ENCODE data around the gene DGKI.
"Not testable (repeated sequence)": the region's sequence is repeated elsewhere in the genome, so short reads cannot be mapped to it uniquely, and the experiment has no call there.

The DGKI gene

DNA sequence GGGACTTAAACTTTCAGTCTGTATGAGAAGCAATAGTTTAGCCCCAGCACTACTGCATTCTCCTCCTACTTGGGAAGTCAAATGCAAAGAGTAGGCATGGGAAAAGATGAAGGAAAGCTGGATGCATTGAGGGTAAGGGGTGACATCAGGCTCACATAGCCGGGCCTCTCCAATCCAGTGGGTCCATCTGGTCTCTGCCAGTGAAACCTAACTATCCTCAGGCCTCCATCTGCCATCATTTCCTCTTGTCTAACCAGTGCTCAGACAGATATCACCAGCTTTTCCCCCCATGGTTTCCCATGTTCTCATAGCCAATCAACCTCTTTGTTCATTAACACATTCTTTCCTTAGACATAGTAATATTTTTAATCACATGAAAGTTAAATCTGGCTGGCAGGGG lies 118.3 kb downstream of the DGKI start:
- DNase-seq, result no peak

DNA sequence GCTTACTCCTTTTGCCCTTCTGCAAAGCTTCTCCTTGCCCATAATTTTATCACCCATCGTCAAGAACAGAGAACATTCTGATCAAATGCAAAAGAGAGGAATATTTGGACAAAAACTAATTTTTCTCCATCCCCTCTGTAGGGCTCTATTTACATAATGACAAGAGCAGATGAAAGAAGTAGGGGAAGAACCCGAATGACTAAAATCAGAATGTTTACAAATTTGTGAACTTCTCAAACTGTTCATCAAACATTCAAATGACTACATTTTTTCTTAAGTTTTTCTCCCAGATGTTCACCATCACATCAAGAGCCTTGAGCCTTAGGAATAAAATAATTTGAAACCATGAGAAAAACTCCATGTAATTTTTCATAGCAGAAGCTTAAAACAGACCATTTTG lies 119.4 kb downstream of the DGKI start:
- DNase-seq, result no peak

GRCh38 chr7:137718355-137718754 lies 128.4 kb downstream of the DGKI start:
- DNase-seq, result no peak

- peak; percentile 54 for DNase-seq
Measured at GRCh38 chr7:137717811-137718271, 128.9 kb downstream of the DGKI start.

- DNase-seq, result no peak
Measured at GRCh38 chr7:137717045-137717444, 129.7 kb downstream of the DGKI start.

- DNase-seq, result no peak
Measured at GRCh38 chr7:137716061-137716460, 130.7 kb downstream of the DGKI start.

GRCh38 chr7:137715533-137715932 lies 131.2 kb downstream of the DGKI start:
- DNase-seq, result no peak

DNA sequence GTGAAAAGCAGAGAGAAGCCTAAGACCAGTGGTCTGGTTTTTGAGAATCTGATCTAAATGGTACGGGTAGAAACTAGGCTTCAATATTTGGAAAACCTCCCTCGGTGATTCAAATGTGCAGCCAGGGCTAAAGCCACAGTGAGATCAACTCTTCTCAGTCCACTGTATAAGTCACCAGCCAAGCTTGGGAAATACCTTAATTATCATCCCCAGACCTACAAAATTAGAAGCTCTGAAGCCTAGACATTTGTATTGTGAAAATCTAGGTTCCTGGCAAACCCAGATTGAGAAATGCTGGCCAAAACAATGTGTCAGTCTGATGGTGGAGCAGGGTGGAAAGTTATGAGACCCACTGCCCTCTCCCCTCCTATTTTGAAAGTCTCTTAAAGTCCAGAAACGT lies 131.7 kb downstream of the DGKI start:
- DNase-seq, result no peak

DNA sequence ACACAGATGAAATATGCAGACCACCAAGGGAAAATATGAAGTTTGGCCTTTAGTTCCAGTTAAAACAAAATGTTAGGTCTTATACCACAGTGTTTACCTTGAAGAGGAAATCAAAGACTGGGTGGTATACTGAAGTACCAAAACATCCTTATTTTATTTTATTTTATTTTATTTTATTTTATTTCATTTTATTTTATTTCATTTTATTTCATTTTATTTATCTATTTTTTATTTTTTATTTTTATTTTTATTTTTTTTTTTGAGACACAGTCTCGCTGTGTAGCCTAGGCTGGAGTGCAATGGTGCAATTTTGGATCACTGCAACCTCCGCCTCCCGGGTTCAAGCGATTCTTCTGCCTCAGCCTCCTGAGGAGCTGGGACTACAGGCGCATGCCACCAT lies 140.4 kb downstream of the DGKI start:
- DNase-seq, result not testable (repeated sequence)

GRCh38 chr7:137704723-137705122 lies 142.1 kb downstream of the DGKI start:
- no peak for DNase-seq

DNA sequence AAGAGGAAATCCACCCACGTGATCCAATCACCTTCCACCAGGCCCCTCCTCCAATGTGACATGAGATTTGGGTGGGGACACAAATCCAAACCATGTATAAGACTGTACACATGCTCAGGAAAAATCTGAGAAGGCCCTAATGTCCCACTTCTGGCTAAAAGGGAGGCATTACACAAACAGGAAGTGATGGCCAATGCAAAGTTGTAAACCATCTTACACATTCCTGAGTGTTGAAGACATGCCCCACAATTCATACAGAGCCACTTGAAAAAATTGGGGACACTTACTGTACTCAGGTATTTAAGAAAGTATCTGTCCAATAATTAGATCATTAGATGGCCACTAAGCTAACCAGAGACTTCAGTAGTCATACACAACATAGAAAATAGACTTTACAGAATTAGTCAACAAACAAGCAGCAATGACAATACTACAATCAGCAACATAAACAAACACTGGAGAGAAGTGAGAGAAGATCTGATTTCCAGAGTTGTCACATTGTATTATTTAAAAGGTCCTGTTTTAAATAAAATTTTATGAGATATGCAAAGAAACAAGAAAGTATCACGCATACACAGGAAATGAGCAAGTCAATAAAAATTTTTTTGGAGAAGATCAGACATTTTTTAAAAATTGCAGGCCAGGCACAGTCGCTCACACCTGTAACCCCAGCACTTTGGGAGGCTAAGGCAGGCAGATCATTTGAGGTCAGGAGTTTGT lies 143.3 kb downstream of the DGKI start:
- DNase-seq, result no peak

GRCh38 chr7:137696988-137697387 lies 149.8 kb downstream of the DGKI start:
- no peak for DNase-seq

GRCh38 chr7:137696376-137696775 lies 150.4 kb downstream of the DGKI start:
- no peak for DNase-seq

DNA sequence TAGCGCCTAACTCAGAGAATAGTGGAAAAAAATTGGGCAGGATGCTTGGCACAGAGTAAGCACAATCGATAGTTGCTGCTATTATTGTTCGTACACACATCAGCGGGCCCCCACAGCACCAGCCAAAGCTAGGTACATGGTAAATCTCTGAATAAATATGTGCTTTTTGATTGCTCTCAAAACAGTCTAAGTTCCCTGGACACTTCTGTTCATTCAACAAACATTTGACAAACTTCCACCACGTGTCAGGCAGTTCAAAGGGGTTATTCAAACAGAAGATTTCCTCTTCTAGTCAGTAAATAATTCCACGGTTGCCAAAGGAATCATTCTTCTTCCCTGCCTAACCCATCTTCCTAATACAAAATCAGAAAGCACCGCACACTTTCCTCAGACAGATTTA lies 150.8 kb downstream of the DGKI start:
- no peak for DNase-seq

DNA sequence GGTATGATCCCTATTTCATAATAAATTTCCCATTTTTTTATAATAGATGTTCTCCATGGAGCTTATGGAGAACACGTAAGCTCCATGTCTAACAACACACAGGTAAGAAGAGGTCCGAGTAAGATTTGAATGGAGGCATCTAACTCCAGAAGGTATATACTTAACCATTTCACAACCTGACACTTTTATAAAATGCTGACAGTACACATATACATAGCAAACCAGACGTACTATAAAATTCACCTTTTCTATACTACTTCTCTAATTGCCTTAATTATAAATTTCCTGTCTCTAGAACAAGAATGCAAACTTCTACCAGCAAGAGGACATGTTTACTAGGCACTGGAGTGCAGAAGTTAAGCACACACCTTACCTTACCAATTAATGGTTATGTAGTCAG lies 151.3 kb downstream of the DGKI start:
- DNase-seq, result no peak

DNA sequence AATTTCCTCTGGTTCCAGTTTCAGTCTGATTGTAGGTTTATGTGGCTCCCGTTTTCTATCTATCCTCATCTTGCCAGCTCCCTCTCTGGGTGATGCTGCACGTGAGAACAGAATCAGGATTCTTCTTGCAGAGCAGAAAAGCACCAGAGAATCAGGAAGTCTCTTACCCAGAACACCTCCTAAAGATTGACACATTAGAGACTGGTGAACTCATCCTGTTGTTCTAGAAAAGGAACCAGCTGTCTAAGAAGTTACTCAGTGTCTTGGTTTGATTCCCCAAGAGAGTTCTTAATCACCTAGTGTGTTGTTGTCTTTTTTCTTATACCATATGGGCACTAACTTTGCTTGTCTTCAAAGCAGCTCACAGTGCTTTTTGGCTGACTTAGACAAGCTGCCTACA lies 152.4 kb downstream of the DGKI start:
- peak; percentile 16 for DNase-seq

DNA sequence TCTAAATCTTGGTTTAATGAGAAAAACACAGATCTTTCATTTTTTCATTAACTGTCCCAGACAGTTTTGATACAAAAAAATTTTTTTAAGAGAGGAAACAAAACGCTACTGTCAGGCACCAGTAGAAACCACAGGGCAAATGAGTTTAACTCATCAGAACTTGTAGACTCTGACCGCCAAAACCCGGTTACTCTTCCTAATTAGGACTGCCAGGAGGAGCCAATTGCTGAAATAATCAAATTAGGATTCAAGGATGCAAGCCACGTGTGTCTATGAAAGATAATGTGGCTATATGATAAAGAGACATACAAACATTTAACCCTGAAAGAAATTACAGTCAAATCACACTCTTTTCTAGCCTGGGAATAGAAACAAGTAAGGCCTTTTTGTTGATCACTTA lies 154.4 kb downstream of the DGKI start:
- no peak for DNase-seq

GRCh38 chr7:137691566-137691965 lies 155.2 kb downstream of the DGKI start:
- DNase-seq, result no peak

- no peak for DNase-seq
Measured at GRCh38 chr7:137690635-137691034, 156.1 kb downstream of the DGKI start.

DNA sequence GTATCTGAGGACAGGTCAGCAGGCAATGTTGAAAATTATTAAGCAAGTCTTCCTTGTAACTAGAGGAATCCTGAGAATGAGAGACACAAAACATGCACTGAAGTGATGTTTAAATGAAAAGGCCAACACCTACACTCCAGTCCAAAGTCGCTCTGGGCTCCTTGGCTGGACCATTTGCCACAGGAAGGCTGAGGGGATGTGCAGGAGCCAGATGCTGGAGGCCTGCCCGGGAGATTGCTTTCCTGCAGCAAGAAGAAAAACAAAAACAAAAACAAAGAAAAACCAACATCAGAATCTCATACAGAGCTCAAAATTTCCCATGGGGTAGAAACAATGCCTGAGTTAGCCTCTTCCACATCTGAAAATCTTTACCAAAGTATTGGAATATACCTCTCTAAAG lies 157.0 kb downstream of the DGKI start:
- DNase-seq, result no peak

DNA sequence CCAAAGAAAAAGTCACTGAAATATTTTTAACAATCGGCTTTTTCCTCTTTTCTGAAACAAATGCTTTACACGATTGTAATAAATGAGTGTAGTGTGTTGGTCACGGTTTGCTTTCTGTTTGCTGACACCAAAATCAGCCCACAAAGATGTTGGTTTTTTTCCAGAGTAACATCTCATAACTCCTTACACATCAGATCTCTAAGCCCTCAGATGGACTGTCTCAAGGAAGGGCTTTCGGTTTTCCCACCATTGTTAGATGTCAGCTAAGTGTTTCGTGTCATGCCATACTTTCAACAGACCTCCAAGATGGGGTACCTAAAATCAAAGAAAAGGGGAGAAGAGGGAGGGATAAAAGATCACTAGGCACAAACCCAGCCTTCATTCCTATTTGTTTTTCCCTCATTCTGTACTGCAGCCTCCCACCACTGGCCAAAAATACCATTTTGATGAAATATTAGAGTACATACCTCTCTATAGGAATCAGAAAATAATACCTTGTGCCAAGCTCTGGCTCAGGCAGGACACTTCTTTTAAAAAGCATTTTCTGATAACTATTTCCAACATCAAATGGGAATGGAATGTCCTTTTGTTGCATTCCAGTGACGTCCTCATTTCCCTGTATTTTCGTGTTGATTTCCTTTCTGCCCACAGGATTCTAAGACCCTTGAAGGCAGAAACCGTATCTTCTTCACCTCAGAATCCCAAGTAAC lies 159.1 kb downstream of the DGKI start:
- no peak for DNase-seq

DNA sequence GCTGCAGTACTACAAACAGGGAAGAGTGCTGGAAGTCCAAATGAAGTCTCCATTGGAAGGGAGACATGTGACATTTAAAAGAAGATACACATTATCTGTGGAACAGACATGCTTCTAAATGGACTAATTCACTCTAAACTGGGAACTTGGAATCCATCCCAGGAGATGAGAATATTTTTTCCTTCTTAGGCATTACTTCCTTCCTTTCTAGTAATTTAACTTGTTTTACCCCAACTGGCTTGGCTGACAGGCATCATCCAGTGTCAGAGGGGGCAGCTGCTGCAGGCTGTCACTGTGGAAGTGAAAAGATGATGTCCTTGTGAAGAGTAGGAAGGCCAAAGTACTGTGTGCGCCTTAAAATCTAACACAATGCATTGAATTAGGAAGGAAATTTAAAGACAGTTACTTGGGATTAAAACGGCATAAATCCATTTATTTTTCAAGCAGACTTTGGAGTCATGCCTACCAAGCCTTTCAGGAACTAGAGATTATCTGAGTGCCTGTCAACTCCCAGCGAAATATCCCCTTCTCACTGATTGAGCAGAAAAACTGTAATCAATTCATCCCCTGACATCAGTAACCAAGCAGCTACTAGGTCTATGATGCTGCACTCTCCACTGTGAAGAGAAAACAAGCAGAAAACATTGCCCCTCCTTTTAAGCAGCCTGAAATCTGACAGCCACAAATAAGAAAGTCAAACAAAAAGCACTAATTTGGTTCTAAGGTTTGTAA lies 161.2 kb downstream of the DGKI start:
- DNase-seq, result no peak

DNA sequence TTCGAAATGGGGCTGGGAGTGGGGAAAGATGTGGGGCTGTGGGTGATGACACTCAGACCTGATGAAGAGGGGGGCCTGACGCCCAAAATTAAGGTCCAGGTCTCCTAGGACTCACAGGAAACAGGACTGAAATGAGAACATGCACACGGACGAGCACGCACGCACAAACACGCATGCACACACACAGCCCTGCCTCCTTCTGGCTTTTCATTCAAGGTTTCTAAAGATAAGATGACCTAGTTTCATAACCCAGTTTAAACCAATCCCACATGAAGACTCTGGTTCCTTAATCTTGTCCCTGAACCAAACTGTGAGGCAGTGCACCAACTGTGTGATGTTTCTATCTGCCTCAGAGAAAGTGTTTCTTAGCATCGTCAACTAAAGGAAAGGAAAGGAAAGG lies 162.0 kb downstream of the DGKI start:
- no peak for DNase-seq

- DNase-seq, result no peak
Measured at GRCh38 chr7:137684316-137684715, 162.5 kb downstream of the DGKI start.

Measured in suppressor macrophage treated with lipopolysaccharide for 4 hours (primary cell).